ENCODE data around the gene GSTT4.
"Not testable (repeated sequence)": the region's sequence is repeated elsewhere in the genome, so short reads cannot be mapped to it uniquely, and the experiment has no call there.

Gene GSTT4

GRCh38 chr22:24043958-24044357 lies 38.7 kb upstream of the GSTT4 start:
- Histone ChIP-seq H3K4me3 (ENCODE audit: insufficient read depth in 1 of 2, low read depth in 1 of 2, low read length in 2 of 2) (no peak overlapping the region), H3K27me3 (ENCODE audit: control insufficient read depth in 1 of 2, insufficient read depth in 1 of 2, low read length in 2 of 2) (no peaks in the 10 kb centered on the region), H3K4me2 (ENCODE audit: low read length, poor library complexity, severe bottlenecking) (no peak overlapping the region), H3K36me3 (ENCODE audit: control insufficient read depth in 1 of 2, insufficient read depth in 2 of 2, low read depth in 1 of 2, low read length in 2 of 2) (peaks cover 23 to 75% of the 10 kb centered on the region in 2 experiments), H2AFZ (ENCODE audit: low read depth, low read length) (no peak overlapping the region), H3K27ac (ENCODE audit: low read length, poor library complexity, severe bottlenecking) (no peak overlapping the region), H4K91ac (ENCODE audit: low read length) (no peak overlapping the region), H2BK12ac (ENCODE audit: low read length in 2 of 2) (no peak overlapping the region), H3K18ac (ENCODE audit: low read depth in 1 of 2, low read length in 2 of 2) (no peak overlapping the region), H3K9me3 (ENCODE audit: control insufficient read depth, low read length) (no peaks in the 10 kb centered on the region), H4K8ac (ENCODE audit: low read length) (no peak overlapping the region), H2AK5ac (ENCODE audit: low read length, severe bottlenecking) (no peak overlapping the region), H3K4me1 (ENCODE audit: control insufficient read depth, insufficient read depth, low read depth, low read length) (peaks cover 11% of the 10 kb centered on the region), H3K9ac (ENCODE audit: low read length) (no peak overlapping the region), H3K14ac (ENCODE audit: low read length in 2 of 2) (no peak overlapping the region), H3K79me1 (replicated peaks; ENCODE audit: low read length, poor library complexity, severe bottlenecking) (peaks cover 10% of the 10 kb centered on the region), H2BK5ac (ENCODE audit: low read depth, low read length, poor library complexity, severe bottlenecking) (no peak overlapping the region), H3K4ac (ENCODE audit: low read depth in 1 of 2, low read length in 2 of 2) (no peak overlapping the region), H2BK120ac (ENCODE audit: low read depth, low read length) (no peak overlapping the region), H3K23ac (ENCODE audit: low read length in 2 of 2) (no peak overlapping the region), H2BK15ac (ENCODE audit: low read depth, poor library complexity, severe bottlenecking) (no peak overlapping the region)
- DNase-seq, result no peak
- WGBS, result 97% methylated on average over 4 of the region's 4 CpGs

GRCh38 chr22:24043465-24043864 lies 38.2 kb upstream of the GSTT4 start:
- not testable (repeated sequence) for H2AK5ac ChIP-seq (ENCODE audit: low read length, severe bottlenecking); H3K23ac ChIP-seq (ENCODE audit: low read length in 2 of 2); H4K91ac ChIP-seq (ENCODE audit: low read length); H3K4me3 ChIP-seq (ENCODE audit: insufficient read depth in 1 of 2, low read depth in 1 of 2, low read length in 2 of 2); H2BK12ac ChIP-seq (ENCODE audit: low read length in 2 of 2); H2BK120ac ChIP-seq (ENCODE audit: low read depth, low read length); H3K4ac ChIP-seq (ENCODE audit: low read depth in 1 of 2, low read length in 2 of 2); H3K79me1 ChIP-seq (replicated peaks; ENCODE audit: low read length, poor library complexity, severe bottlenecking); H3K27ac ChIP-seq (ENCODE audit: low read length, poor library complexity, severe bottlenecking); H3K27me3 ChIP-seq (ENCODE audit: control insufficient read depth in 1 of 2, insufficient read depth in 1 of 2, low read length in 2 of 2); H4K8ac ChIP-seq (ENCODE audit: low read length); H3K4me2 ChIP-seq (ENCODE audit: low read length, poor library complexity, severe bottlenecking); DNase-seq; H2AFZ ChIP-seq (ENCODE audit: low read depth, low read length); H2BK5ac ChIP-seq (ENCODE audit: low read depth, low read length, poor library complexity, severe bottlenecking); H3K18ac ChIP-seq (ENCODE audit: low read depth in 1 of 2, low read length in 2 of 2); H3K9me3 ChIP-seq (ENCODE audit: control insufficient read depth, low read length); H3K14ac ChIP-seq (ENCODE audit: low read length in 2 of 2); H2BK15ac ChIP-seq (ENCODE audit: low read depth, poor library complexity, severe bottlenecking)
- 94% methylated on average over 1 of the region's 5 CpGs for WGBS
- peaks cover 22 to 75% of the 10 kb centered on the region in 2 experiments for H3K36me3 ChIP-seq (ENCODE audit: control insufficient read depth in 1 of 2, insufficient read depth in 2 of 2, low read depth in 1 of 2, low read length in 2 of 2)
- H3K4me1 ChIP-seq (ENCODE audit: control insufficient read depth, insufficient read depth, low read depth, low read length), result peaks cover 15% of the 10 kb centered on the region
- peak overlapping the region; percentile 34 for H3K9ac ChIP-seq (ENCODE audit: low read length)

- no peaks in the 10 kb centered on the region for H3K9me3 ChIP-seq (ENCODE audit: control insufficient read depth, low read length)
- H2AK5ac ChIP-seq (ENCODE audit: low read length, severe bottlenecking), result no peak overlapping the region
- H3K36me3 ChIP-seq (ENCODE audit: control insufficient read depth in 1 of 2, insufficient read depth in 2 of 2, low read depth in 1 of 2, low read length in 2 of 2), result peaks cover 24 to 79% of the 10 kb centered on the region in 2 experiments
- WGBS, result 99% methylated on average over 4 of the region's 4 CpGs
- H2BK120ac ChIP-seq (ENCODE audit: low read depth, low read length), result no peak overlapping the region
- no peak overlapping the region for H3K14ac ChIP-seq (ENCODE audit: low read length in 2 of 2)
- DNase-seq, result no peak
- no peak overlapping the region for H3K4ac ChIP-seq (ENCODE audit: low read depth in 1 of 2, low read length in 2 of 2)
- H2BK12ac ChIP-seq (ENCODE audit: low read length in 2 of 2), result no peak overlapping the region
- no peak overlapping the region for H3K4me2 ChIP-seq (ENCODE audit: low read length, poor library complexity, severe bottlenecking)
- no peak overlapping the region for H2AFZ ChIP-seq (ENCODE audit: low read depth, low read length)
- no peak overlapping the region for H4K8ac ChIP-seq (ENCODE audit: low read length)
- H2BK5ac ChIP-seq (ENCODE audit: low read depth, low read length, poor library complexity, severe bottlenecking), result no peak overlapping the region
- H3K9ac ChIP-seq (ENCODE audit: low read length), result no peak overlapping the region
- no peak overlapping the region for H4K91ac ChIP-seq (ENCODE audit: low read length)
- no peak overlapping the region for H3K23ac ChIP-seq (ENCODE audit: low read length in 2 of 2)
- H3K79me1 ChIP-seq (replicated peaks; ENCODE audit: low read length, poor library complexity, severe bottlenecking), result peaks cover 13% of the 10 kb centered on the region
- H3K27me3 ChIP-seq (ENCODE audit: control insufficient read depth in 1 of 2, insufficient read depth in 1 of 2, low read length in 2 of 2), result no peaks in the 10 kb centered on the region
- H3K18ac ChIP-seq (ENCODE audit: low read depth in 1 of 2, low read length in 2 of 2), result no peak overlapping the region
- no peak overlapping the region for H3K27ac ChIP-seq (ENCODE audit: low read length, poor library complexity, severe bottlenecking)
- no peak overlapping the region for H3K4me3 ChIP-seq (ENCODE audit: insufficient read depth in 1 of 2, low read depth in 1 of 2, low read length in 2 of 2)
- no peak overlapping the region for H2BK15ac ChIP-seq (ENCODE audit: low read depth, poor library complexity, severe bottlenecking)
- H3K4me1 ChIP-seq (ENCODE audit: control insufficient read depth, insufficient read depth, low read depth, low read length), result peaks cover 20% of the 10 kb centered on the region
Observed at GRCh38 chr22:24040946-24041345, 35.7 kb upstream of the GSTT4 start.

- Histone ChIP-seq H2BK15ac (ENCODE audit: low read depth, poor library complexity, severe bottlenecking) (no peak overlapping the region), H4K8ac (ENCODE audit: low read length) (no peak overlapping the region), H2BK12ac (ENCODE audit: low read length in 2 of 2) (no peak overlapping the region), H3K9ac (ENCODE audit: low read length) (no peak overlapping the region), H3K4me1 (ENCODE audit: control insufficient read depth, insufficient read depth, low read depth, low read length) (peaks cover 20% of the 10 kb centered on the region), H3K27ac (ENCODE audit: low read length, poor library complexity, severe bottlenecking) (no peak overlapping the region), H3K9me3 (ENCODE audit: control insufficient read depth, low read length) (no peaks in the 10 kb centered on the region), H3K4ac (ENCODE audit: low read depth in 1 of 2, low read length in 2 of 2) (no peak overlapping the region), H3K79me1 (replicated peaks; ENCODE audit: low read length, poor library complexity, severe bottlenecking) (peaks cover 23% of the 10 kb centered on the region), H3K18ac (ENCODE audit: low read depth in 1 of 2, low read length in 2 of 2) (no peak overlapping the region), H2AK5ac (ENCODE audit: low read length, severe bottlenecking) (no peak overlapping the region), H3K27me3 (ENCODE audit: control insufficient read depth in 1 of 2, insufficient read depth in 1 of 2, low read length in 2 of 2) (no peaks in the 10 kb centered on the region), H2BK120ac (ENCODE audit: low read depth, low read length) (no peak overlapping the region), H3K36me3 (ENCODE audit: control insufficient read depth in 1 of 2, insufficient read depth in 2 of 2, low read depth in 1 of 2, low read length in 2 of 2) (peaks cover 29 to 68% of the 10 kb centered on the region in 2 experiments), H2AFZ (ENCODE audit: low read depth, low read length) (no peak overlapping the region), H3K4me3 (ENCODE audit: insufficient read depth in 1 of 2, low read depth in 1 of 2, low read length in 2 of 2) (no peak overlapping the region), H3K14ac (ENCODE audit: low read length in 2 of 2) (no peak overlapping the region), H4K91ac (ENCODE audit: low read length) (no peak overlapping the region), H3K4me2 (ENCODE audit: low read length, poor library complexity, severe bottlenecking) (no peak overlapping the region), H2BK5ac (ENCODE audit: low read depth, low read length, poor library complexity, severe bottlenecking) (no peak overlapping the region), H3K23ac (ENCODE audit: low read length in 2 of 2) (no peak overlapping the region)
- DNase-seq, result no peak
- WGBS, result 94% methylated on average over 6 of the region's 6 CpGs
Observed at GRCh38 chr22:24039046-24039445, 33.8 kb upstream of the GSTT4 start.
